Lung (tissue), 12 donors: ENCODE results near the gene GLA. TPM values are rescaled to one million over a fixed set of nuclear protein-coding genes. Genes with fewer than 3 reads are reported as not detected.

Experiments
- ATAC-seq: fragments of 200-7000 bp; cut with Tn5 transposase; one replicate; pipeline ENCODE4 v1.9.1; 2020; ENCODE audit warnings: moderate number of reproducible peaks; ENCODE audit not compliant: insufficient read depth, low FRiP score
- DNase-seq, 3 donors: peaks; one replicate each; pipeline ENCODE4 v3.0.0-alpha.2; 2013 to 2017
- H3K27ac ChIP-seq, 2 donors: one replicate each; pipeline ENCODE4 v1.5.1; 2013; ENCODE audit warnings: mild to moderate bottlenecking in 2 of 2, moderate library complexity in 2 of 2, control low read depth in 1 of 2, inconsistent platforms in 1 of 2, low read depth in 1 of 2, low read length in 1 of 2
- H3K27me3 ChIP-seq, 3 donors: one replicate each; pipeline ENCODE4 v1.5.1; 2013; ENCODE audit warnings: low read length in 2 of 3; ENCODE audit not compliant: control insufficient read depth in 3 of 3, insufficient read depth in 3 of 3
- H3K36me3 ChIP-seq, 4 donors: one replicate each; pipeline ENCODE4 v1.5.1; 2013; ENCODE audit warnings: low read length in 4 of 4, mild to moderate bottlenecking in 1 of 4, moderate library complexity in 1 of 4; ENCODE audit not compliant: control insufficient read depth in 4 of 4, insufficient read depth in 4 of 4
- H3K4me1 ChIP-seq, 5 donors: one replicate each; pipeline ENCODE4 v1.5.1; 2013; ENCODE audit warnings: low read length in 5 of 5, mild to moderate bottlenecking in 2 of 5, moderate library complexity in 1 of 5; ENCODE audit not compliant: control insufficient read depth in 5 of 5, insufficient read depth in 5 of 5
- H3K4me3 ChIP-seq: one replicate; pipeline ENCODE4 v1.5.1; 2013; ENCODE audit warnings: mild to moderate bottlenecking, control low read depth, moderate library complexity
- H3K9ac ChIP-seq, 2 donors: one replicate each; pipeline ENCODE4 v1.5.1; 2013; ENCODE audit warnings: low read length in 2 of 2, control low read depth in 1 of 2; ENCODE audit not compliant: insufficient read depth in 1 of 2
- H3K9me3 ChIP-seq, 4 donors: one replicate each; pipeline ENCODE4 v1.5.1; 2013; ENCODE audit warnings: low read length in 3 of 4, mild to moderate bottlenecking in 1 of 4, moderate library complexity in 1 of 4; ENCODE audit not compliant: control insufficient read depth in 4 of 4, insufficient read depth in 3 of 4
- WGBS, 2 donors: extraction: QIAGEN DNeasy Blood & Tissue Kit; methylation state at CpG; one replicate each; pipeline ENCODE4 v1.1.7; 2013; 5-methylcytosine and 5-hydroxymethylcytosine counted together
- polyA plus RNA-seq, 2 donors: library from polyadenylated mRNA; stranded (reverse); fragments of 200-250 nt; gene quantifications; one replicate each; pipeline ENCODE4 v1.2.1, GENCODE V29; 2013
- total RNA-seq, 2 donors: library from RNA; depleted of rRNA in 1 of 2; stranded (reverse); fragments of >200 nt in 1 of 2; gene quantifications; one replicate each; pipeline ENCODE4 v1.2.1, GENCODE V29; 2014 to 2021
- TF ChIP-seq, protein P1 (sequence below): IDR thresholded peaks from 2 replicates; pipeline ENCODE4 v1.5.1; 2012; ENCODE audit warnings: mild to moderate bottlenecking; ENCODE audit errors: control extremely low read depth, extremely low read depth
- donor health status: control.
- donor health status: control.
- donor health status: Bipolar disorder and iron deficiency.
- donor health status: healthy.
- donor health status: DM: yes; HTN: yes; CAD: no.

The GLA gene
- total and polyA plus RNA-seq, 4 donors, result 26.4 to 55.7 (median 47.2) TPM

- H3K27me3 ChIP-seq, result peaks cover 0 to 11% (median 4%) of the 10 kb centered on the region in 3 donors
- H3K9me3 ChIP-seq, result no peaks in the 10 kb centered on the region
- DNase-seq, result no peak
- TF ChIP-seq, protein P1, sequence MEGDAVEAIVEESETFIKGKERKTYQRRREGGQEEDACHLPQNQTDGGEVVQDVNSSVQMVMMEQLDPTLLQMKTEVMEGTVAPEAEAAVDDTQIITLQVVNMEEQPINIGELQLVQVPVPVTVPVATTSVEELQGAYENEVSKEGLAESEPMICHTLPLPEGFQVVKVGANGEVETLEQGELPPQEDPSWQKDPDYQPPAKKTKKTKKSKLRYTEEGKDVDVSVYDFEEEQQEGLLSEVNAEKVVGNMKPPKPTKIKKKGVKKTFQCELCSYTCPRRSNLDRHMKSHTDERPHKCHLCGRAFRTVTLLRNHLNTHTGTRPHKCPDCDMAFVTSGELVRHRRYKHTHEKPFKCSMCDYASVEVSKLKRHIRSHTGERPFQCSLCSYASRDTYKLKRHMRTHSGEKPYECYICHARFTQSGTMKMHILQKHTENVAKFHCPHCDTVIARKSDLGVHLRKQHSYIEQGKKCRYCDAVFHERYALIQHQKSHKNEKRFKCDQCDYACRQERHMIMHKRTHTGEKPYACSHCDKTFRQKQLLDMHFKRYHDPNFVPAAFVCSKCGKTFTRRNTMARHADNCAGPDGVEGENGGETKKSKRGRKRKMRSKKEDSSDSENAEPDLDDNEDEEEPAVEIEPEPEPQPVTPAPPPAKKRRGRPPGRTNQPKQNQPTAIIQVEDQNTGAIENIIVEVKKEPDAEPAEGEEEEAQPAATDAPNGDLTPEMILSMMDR, result no peak
- no peak overlapping the region for H3K27ac ChIP-seq
- H3K4me3 ChIP-seq, result no peak overlapping the region
- WGBS, 2 donors, result 78 to 98% methylated on average over 7 of the region's 7 CpGs
- H3K9ac ChIP-seq, result no peak overlapping the region
- H3K36me3 ChIP-seq, result peaks cover 0 to 6% (median 3%) of the 10 kb centered on the region in 4 donors
- ATAC-seq, result no peak
- no peaks in the 10 kb centered on the region for H3K4me1 ChIP-seq
These were observed 9.0 kb upstream of the GLA start for GRCh38 chrX:101416691-101417090.

DNA sequence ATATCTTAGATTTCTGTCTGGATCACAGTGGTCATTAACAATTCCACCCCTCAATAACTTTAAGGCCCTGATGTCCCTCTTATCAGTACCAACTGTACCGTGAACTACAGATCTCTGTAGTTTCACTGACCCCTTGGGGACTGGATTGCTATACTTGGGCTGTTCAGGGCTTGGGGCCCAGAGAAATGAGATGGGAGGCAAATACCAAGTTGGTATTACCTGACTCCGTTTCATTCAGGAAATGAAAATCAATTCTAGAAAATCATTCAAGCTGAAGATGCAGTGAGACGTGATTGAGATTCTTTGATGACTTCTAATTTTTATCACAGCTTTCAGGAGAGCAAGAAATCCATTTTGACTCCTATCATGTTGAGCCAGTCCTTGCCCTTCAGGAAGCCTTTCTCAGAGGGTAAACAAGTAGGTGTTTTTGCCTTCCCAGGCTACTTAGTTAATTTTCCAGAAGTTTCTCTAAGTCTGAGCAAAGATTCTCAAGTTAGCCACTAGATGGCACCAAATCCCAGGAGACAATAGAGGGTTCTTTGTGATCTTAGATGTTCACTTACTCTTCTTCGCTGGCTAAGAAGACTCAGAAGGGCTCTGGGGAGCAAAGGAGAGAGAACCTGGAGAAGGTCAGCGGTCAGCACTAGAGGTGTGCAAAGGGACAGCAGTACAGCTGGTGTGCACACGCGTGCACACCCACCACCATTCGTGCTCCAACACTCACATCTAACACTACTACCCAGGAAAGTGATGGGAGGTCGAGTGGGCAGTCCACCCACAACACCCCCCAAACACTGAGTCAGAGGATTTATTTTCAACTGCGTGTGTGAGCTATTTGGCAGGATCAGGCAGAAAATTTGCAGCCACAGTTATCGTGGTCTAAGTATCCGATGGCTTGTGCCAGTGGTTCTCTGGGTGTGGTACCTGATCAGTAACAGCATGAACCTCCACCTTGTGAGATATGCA is 7.7 kb upstream of the GLA start:
- Histone ChIP-seq H3K4me3 (no peak overlapping the region), H3K9ac (peak overlapping the region in 1 of 2 donors; percentile 62), H3K36me3 (peaks cover 0 to 6% (median 3%) of the 10 kb centered on the region in 4 donors), H3K27me3 (peaks cover 0 to 8% (median 4%) of the 10 kb centered on the region in 3 donors), H3K4me1 (peaks cover 0 to 4% (median 0%) of the 10 kb centered on the region in 5 donors), H3K9me3 (no peaks in the 10 kb centered on the region), H3K27ac (peak overlapping the region in 1 of 2 donors; percentile 2)
- TF ChIP-seq, protein P1, result peak; percentile 72
- DNase-seq, result peak; percentile 27 to 88 (median 83)
- 46 to 59% methylated on average over 12 of the region's 12 CpGs for WGBS, 2 donors
- no peak for ATAC-seq

DNA sequence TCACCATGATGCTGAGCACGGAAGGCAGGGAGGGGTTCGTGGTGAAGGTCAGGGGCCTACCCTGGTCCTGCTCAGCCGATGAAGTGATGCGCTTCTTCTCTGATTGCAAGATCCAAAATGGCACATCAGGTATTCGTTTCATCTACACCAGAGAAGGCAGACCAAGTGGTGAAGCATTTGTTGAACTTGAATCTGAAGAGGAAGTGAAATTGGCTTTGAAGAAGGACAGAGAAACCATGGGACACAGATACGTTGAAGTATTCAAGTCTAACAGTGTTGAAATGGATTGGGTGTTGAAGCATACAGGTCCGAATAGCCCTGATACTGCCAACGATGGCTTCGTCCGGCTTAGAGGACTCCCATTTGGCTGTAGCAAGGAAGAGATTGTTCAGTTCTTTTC is 4.3 kb upstream of the GLA start:
- H3K36me3 ChIP-seq, result peaks cover 0 to 5% (median 2%) of the 10 kb centered on the region in 4 donors
- ATAC-seq (no peak), DNase-seq (no peak)
- TF ChIP-seq, protein P1, result no peak
- H3K27me3 ChIP-seq, result peaks cover 0 to 5% (median 0%) of the 10 kb centered on the region in 3 donors
- H3K4me1 ChIP-seq, result peaks cover 0 to 6% (median 0%) of the 10 kb centered on the region in 5 donors
- no peak overlapping the region for H3K27ac ChIP-seq
- H3K9ac ChIP-seq, result no peak overlapping the region
- H3K4me3 ChIP-seq, result no peak overlapping the region
- no peaks in the 10 kb centered on the region for H3K9me3 ChIP-seq
- 75 to 79% methylated on average over 10 of the region's 10 CpGs for WGBS, 2 donors
